GM12892 (cell line): ENCODE results near the gene SSBP4.

Experiments
- DNase-seq: peaks from one replicate; pipeline ENCODE4 v3.0.0; 2011; ENCODE audit not compliant: insufficient read length
- FAIRE-seq: peaks from 2 replicates; lab custom pipeline; 2011; peaks lifted over from hg19 to GRCh38; lab: Jason Lieb, UNC
- POLR2A ChIP-seq: IDR thresholded peaks from 2 replicates; pipeline ENCODE4 v1.6.1; 2011; ENCODE audit warnings: low read depth, low read length, control low read depth
- POLR2AphosphoS5 ChIP-seq: IDR thresholded peaks from 2 replicates; pipeline ENCODE4 v1.6.1; 2011; ENCODE audit warnings: low read depth, low read length, control low read depth
- TAF1 ChIP-seq: IDR thresholded peaks from 2 replicates; pipeline ENCODE4 v1.6.1; 2011; ENCODE audit warnings: low read depth, mild to moderate bottlenecking, control low read depth, low read length, borderline replicate concordance

Gene SSBP4

DNA sequence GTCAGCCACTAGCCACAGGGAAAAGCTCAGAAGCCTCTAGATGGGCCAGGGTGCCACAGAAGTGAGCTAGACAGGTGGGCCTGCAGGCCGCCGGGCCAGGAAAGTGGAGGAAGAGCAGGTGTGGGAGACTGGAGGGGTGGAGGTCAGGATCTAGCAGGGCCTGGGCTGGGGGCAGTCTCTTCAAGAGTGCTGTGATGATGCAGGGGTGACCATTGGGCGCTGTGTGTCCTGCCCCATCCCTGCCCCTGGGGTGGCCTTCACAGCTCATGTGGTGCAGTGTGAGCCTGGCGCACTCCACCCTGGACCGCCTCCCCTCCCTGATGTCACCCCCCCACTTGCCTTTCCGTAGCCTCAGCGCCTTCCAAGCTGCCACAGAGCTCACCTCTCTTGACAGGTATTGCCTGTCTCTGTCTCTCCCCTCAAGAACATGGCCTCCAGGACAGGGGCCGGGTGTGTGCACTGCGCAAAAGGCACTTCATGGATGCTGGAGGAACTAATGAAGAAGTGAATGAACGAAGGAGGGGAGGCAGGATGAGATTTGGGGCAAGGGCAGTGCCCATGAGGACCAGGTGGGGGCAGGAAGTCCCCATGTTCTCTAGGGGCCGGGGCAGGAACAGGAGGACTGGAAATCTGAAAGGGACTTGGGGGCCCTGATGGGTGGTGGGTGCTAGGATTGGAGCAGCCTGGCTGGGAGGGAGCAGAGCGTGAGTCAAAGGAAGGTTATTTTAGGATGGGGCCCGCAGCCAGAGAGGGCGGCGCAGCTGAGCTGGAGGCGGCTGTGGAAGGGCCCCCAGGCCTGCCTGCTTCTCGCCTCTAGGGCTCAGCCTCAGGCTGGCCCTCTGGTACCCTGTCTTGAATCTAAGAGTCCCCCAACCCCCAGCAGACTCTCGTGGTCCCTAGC lies 6.6 kb downstream of the SSBP4 start:
- no peak for TF ChIP-seq TAF1
- TF ChIP-seq POLR2A: no peak
- no peak for TF ChIP-seq POLR2AphosphoS5
- FAIRE-seq (no peak), DNase-seq (no peak)

DNA sequence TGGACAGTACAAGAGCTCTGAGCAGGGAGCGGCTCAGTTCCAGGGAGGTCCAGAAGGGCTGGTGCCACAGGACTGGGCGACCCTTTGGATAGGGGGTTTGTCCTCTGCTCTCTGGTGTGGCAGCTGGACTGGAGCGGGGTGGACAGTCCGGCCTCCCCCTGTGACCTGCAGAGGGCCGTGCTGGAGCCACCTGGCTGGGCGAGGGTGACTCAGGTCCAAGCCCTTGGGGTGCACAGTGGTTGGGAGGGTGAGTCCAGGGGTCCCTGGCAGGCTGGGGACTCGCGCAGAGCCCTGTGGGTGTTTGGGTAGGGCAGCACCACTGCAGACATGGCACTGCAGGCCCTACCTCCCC lies 7.2 kb downstream of the SSBP4 start:
- DNase-seq (no peak), FAIRE-seq (no peak)
- TF ChIP-seq POLR2AphosphoS5 (no peak), TAF1 (no peak), POLR2A (no peak)

DNA sequence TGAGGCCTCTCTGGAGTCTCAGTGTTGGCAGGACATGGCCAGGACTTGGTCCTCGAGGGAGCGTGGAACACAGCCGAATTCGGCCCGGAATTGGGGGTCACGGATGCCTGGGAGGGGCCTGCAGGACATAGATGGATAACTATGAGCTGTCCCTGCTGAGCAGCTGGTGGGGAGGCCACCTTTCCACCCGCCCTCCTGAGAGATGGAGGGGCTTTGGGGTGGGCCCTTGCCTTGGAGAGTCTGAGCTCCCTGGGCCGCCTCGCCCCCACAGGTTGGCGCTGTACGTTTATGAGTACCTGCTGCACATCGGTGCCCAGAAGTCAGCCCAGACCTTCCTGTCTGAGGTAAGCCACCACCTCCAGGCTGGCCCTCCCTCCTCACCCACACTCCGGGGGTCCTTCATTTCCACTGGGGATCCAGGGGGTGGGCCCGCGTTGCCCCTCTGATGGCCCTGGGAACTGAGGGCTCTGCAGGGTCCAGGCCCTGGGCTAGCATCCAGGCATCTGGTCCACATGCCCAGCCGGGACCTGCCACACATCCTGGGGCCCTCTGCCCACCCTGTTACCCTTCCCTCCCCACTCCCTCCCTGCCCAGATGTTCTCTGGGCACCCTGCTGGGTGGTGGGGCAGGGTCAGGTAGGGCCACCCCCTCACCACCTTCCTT lies 8.0 kb downstream of the SSBP4 start:
- DNase-seq (no peak), FAIRE-seq (no peak)

GRCh38 chr19:18427743-18428113 lies 8.5 kb downstream of the SSBP4 start:
- DNase-seq: no peak
- no peak for TF ChIP-seq POLR2A
- no peak for TF ChIP-seq POLR2AphosphoS5
- no peak for TF ChIP-seq TAF1
- no peak for FAIRE-seq

More for the DNA sequence above, 8.0 kb downstream of the SSBP4 start:
- no peak for TF ChIP-seq POLR2A
- TF ChIP-seq TAF1: no peak
- no peak; the same call in 1 of the 2 replicates for TF ChIP-seq POLR2AphosphoS5

DNA sequence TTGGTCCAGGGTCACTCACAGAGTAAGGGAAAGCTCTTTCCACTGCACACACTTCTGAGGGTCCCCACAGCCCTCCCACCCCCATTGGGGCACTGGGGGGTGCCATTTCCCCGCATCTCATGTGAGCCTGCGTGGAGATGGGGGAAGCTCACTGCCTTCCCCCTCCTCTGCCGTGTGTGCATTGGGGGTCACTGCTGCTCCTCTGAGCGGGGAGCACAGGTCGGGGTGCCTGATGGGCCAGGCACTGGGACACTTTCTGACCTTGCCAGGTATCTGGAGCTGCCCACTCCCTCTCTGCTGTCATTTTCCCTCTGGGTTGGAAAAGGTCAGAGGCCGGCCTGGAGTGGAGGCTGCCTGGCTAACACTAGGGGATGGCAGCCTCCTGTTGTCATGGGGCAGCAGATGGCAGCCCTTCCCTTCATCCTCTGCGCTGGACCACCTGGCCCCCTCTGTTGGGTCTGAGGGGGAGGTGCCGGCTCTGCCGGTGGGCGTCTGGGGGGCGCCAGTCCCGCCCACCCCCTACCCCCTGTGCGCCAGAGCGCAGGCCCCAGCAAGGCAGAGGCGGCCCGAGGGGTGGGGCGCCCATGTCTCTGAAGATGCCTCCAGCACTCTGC lies 9.1 kb downstream of the SSBP4 start:
- TF ChIP-seq POLR2AphosphoS5: no peak
- TF ChIP-seq POLR2A: no peak
- no peak for TF ChIP-seq TAF1
- DNase-seq (no peak), FAIRE-seq (no peak)

GRCh38 chr19:18428787-18429674 lies 9.8 kb downstream of the SSBP4 start:
- no peak for TF ChIP-seq TAF1
- TF ChIP-seq POLR2A: no peak
- no peak for TF ChIP-seq POLR2AphosphoS5
- peak; percentile 97 for DNase-seq
- FAIRE-seq: peak; percentile 96

DNA sequence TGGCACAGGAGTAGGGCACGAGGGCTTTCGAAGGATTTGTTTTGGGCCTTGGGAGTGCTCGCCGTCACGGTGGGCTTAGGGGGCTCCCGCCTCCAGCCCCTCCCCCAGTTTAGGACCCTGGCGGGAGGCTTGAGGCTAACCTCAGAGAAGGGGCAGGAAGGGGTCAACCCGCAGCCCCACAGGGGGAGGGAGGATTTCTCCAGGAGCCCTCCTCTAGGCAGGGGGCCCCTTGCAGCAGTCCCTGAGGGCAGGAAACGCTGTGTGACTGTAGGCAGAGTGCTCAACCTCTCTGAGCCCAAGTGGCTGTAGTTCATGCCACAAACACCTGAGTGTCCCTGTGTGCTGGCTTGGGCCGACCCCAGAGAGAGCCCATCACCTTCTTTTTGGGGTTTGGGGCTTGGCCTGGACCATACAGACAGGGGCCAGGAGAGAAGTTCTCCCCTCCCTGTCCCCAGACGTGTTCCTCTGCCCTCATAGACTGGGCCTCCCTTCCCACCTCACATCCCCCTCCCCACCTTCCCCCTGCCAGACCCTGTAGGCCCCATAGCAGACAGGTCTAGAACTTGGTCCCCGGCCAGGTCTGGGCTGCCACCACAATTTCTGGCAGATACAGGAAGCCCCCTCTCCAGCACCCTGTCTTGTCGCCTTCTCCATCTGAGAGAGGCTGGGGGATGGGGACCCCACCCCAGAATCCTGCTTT lies 10.7 kb downstream of the SSBP4 start:
- TF ChIP-seq POLR2A (no peak), TAF1 (no peak), POLR2AphosphoS5 (0 out of 2 replicates have a peak, but pooled peaks have one; percentile 39)
- FAIRE-seq: peak; percentile 48
- no peak for DNase-seq

DNA sequence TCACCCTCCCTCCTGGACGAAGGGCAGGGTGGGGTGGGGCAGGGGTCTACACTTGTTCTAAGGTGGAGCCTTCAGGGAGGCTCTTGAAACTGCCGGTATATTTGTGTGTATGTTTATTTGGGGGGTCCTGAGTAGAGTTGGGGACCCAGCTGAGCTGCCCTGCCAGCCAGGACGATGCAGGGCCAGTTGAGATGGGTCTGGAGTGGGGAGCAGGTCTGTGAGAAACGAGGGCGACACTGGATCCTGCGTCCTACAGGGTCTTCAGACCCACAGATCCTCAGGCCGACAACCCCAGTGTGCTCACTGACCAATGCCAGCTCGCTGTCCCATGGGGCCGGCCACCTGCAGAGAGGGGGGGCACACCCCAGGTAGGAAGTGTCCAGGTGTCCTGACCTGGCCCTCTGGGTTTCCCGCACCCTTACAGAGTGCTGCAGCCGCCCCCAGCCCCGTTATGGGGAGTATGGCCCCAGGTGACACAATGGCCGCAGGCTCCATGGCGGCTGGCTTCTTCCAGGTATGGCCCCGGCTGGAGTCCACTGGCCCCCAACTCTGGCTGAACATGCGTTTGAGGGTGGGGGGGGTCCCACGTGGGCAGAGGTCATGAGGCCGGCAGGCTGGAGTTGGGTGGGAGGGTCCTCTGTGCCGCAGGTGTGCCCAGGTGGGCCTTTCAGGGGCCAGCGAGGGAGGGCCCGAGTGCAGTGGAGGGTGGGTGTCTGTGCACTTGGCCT lies 11.4 kb downstream of the SSBP4 start:
- TF ChIP-seq POLR2AphosphoS5 (no peak), POLR2A (no peak), TAF1 (no peak)
- no peak for DNase-seq
- FAIRE-seq: peak; percentile 53

DNA sequence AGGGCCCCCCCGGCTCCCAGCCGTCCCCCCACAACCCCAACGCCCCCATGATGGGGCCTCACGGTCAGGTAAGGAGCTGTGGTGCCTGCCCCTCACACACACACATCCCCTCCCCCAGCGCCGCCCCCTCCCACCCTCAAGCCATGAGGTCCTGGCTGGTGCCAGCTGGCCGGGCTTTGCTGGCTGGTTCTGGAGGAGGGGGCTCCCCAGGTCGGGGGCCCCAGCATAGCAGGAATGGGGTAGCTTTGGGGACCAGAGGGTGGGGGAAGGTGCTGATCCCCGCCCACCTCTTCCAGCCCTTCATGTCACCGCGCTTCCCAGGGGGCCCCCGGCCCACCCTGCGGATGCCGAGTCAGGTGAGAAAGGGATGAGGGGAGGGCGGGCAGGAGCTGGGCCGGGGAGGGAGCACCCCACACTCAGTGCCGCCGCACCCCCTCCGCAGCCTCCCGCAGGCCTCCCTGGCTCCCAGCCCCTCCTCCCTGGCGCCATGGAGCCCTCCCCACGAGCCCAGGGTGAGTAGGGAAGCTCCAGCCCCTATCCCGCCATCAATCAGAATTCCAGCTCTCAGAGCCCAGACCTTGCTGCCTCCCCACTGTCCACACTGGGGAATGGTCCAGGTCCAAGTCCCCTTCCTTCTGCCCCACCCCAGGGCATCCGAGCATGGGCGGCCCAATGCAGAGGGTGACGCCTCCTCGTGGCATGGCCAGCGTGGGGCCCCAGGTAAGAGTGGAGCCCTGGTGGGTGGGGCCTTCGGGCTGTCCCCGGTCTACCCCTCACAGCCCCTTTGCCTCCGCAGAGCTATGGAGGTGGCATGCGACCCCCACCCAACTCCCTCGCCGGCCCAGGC lies 12.4 kb downstream of the SSBP4 start:
- TF ChIP-seq TAF1: no peak
- TF ChIP-seq POLR2AphosphoS5: no peak
- TF ChIP-seq POLR2A: no peak
- FAIRE-seq (no peak), DNase-seq (no peak)
